H1 (cell line): ENCODE results near the gene SDF2L1. TPM values are rescaled to one million over a fixed set of nuclear protein-coding genes. Genes with fewer than 3 reads are reported as not detected.

Source experiments
- CTCF ChIA-PET: fragments of 300-600 bp; sonication (Branson Sonifier 250); formaldehyde crosslinking; loops from one replicate; lab custom pipeline; 2021; ENCODE audit not compliant: partially characterized antibody; lab: Charles Lee
- POLR2A ChIA-PET: fragments of 300-600 bp; sonication (Branson Sonifier 250); formaldehyde crosslinking; loops from one replicate; lab custom pipeline; 2021; ENCODE audit warnings: inconsistent platforms; ENCODE audit not compliant: partially characterized antibody; lab: Charles Lee
- DNase-seq, 2 experiments: peaks; one replicate each; pipeline versions ENCODE4 v3.0.0 to v3.0.0-alpha.2; 2010 to 2022; ENCODE audit warnings: low spot score in 2 of 2, low read depth in 1 of 2, mixed read lengths in 1 of 2
- FAIRE-seq: peaks from 2 replicates; lab custom pipeline; 2011; peaks lifted over from hg19 to GRCh38; lab: Jason Lieb, UNC
- H2AFZ ChIP-seq: 2 replicates; pipeline ENCODE4 v1.8.1; 2012; ENCODE audit warnings: low read length, inconsistent platforms
- H2AK5ac ChIP-seq: 2 replicates; pipeline ENCODE4 v1.6.1; 2013; ENCODE audit warnings: low read depth, low read length
- H2BK120ac ChIP-seq: replicated peaks from 2 replicates; pipeline ENCODE3; 2013; ENCODE audit warnings: low read depth, low read length, inconsistent platforms
- H2BK12ac ChIP-seq: 2 replicates; pipeline ENCODE4 v1.6.1; 2013; ENCODE audit warnings: low read depth, low read length
- H2BK15ac ChIP-seq: 2 replicates; pipeline ENCODE4 v1.6.1; 2013; ENCODE audit warnings: low read length
- H2BK20ac ChIP-seq: 2 replicates; pipeline ENCODE4 v1.6.1; 2013; ENCODE audit warnings: low read length
- H2BK5ac ChIP-seq: 2 replicates; pipeline ENCODE4 v1.6.1; 2013; ENCODE audit warnings: low read depth, low read length
- H3K14ac ChIP-seq: 2 replicates; pipeline ENCODE4 v1.6.1; 2013; ENCODE audit warnings: inconsistent platforms; ENCODE audit not compliant: insufficient read length
- H3K18ac ChIP-seq: 2 replicates; pipeline ENCODE4 v1.6.1; 2013; ENCODE audit warnings: low read length; ENCODE audit errors: extremely low read depth
- H3K23ac ChIP-seq: 2 replicates; pipeline ENCODE4 v1.6.1; 2013; ENCODE audit warnings: inconsistent platforms; ENCODE audit not compliant: insufficient read length
- H3K23me2 ChIP-seq: 2 replicates; pipeline ENCODE4 v1.6.1; 2013; ENCODE audit warnings: low read depth, low read length
- H3K27ac ChIP-seq: 2 replicates; pipeline ENCODE4 v1.6.1; 2011; ENCODE audit warnings: low read depth, low read length, inconsistent platforms
- H3K27me3 ChIP-seq, 4 experiments: replicated peaks in 1 of 4; 1 replicate in 1 of 4; 2 replicates in 3 of 4; pipeline versions ENCODE4 v1.6.1 to v1.8.1; 2011 to 2013; ENCODE audit warnings: low read length in 3 of 4, mild to moderate bottlenecking in 3 of 4, inconsistent platforms in 2 of 4, mixed read lengths in 2 of 4, moderate library complexity in 1 of 4; ENCODE audit not compliant: control insufficient read depth in 3 of 4, insufficient read depth in 3 of 4; ENCODE audit errors: extremely low read depth in 1 of 4
- H3K36me3 ChIP-seq, 4 experiments: 2 replicates each; pipeline versions ENCODE4 v1.6.1 to v1.8.1; 2011 to 2013; ENCODE audit warnings: mild to moderate bottlenecking in 4 of 4, low read length in 3 of 4, moderate library complexity in 2 of 4, control low read depth in 1 of 4, inconsistent platforms in 1 of 4; ENCODE audit not compliant: insufficient read depth in 4 of 4, control insufficient read depth in 2 of 4
- H3K4ac ChIP-seq: replicated peaks from 2 replicates; pipeline ENCODE3; 2013; ENCODE audit warnings: low read length, low read depth, mixed read lengths, inconsistent platforms; ENCODE audit not compliant: insufficient read length
- H3K4me1 ChIP-seq, 4 experiments: replicated peaks in 1 of 4; 1 replicate in 1 of 4; 2 replicates in 3 of 4; pipeline versions ENCODE4 v1.6.1 to v1.8.1; 2011 to 2013; ENCODE audit warnings: low read length in 3 of 4, inconsistent platforms in 2 of 4, mixed read lengths in 1 of 4; ENCODE audit not compliant: insufficient read depth in 4 of 4, control insufficient read depth in 3 of 4
- H3K4me2 ChIP-seq, 2 experiments: 2 replicates each; pipeline versions ENCODE4 v1.6.1 to v1.8.1; 2011 to 2013; ENCODE audit warnings: low read depth in 2 of 2, low read length in 2 of 2, control low read depth in 1 of 2, inconsistent platforms in 1 of 2, mild to moderate bottlenecking in 1 of 2; ENCODE audit not compliant: insufficient read depth in 1 of 2
- H3K4me3 ChIP-seq, 4 experiments: fragments of 200-600, 300-600 bp in 1 of 4; sonication (generic), shearing (Covaris generic), sonication (Bioruptor Twin) in 1 of 4; 2 replicates each; pipeline versions ENCODE4 v1.5.1 to v1.8.1; 2011 to 2016; ENCODE audit warnings: low read length in 4 of 4, low read depth in 3 of 4, control low read depth in 2 of 4, inconsistent platforms in 2 of 4, mild to moderate bottlenecking in 2 of 4, mixed read lengths in 1 of 4, moderate library complexity in 1 of 4; ENCODE audit not compliant: insufficient read depth in 2 of 4; ENCODE audit errors: extremely low read depth in 1 of 4
- H3K56ac ChIP-seq: replicated peaks from 2 replicates; pipeline ENCODE3; 2013; ENCODE audit warnings: low read depth, mild to moderate bottlenecking, mixed read lengths, low read length, inconsistent platforms; ENCODE audit not compliant: insufficient read length
- H3K79me1 ChIP-seq: 2 replicates; pipeline ENCODE4 v1.6.1; 2013; ENCODE audit warnings: low read depth, low read length, control low read depth
- H3K79me2 ChIP-seq, 2 experiments: 2 replicates each; pipeline versions ENCODE4 v1.6.1 to v1.8.1; 2012 to 2013; ENCODE audit warnings: low read length in 2 of 2, mild to moderate bottlenecking in 2 of 2, inconsistent platforms in 1 of 2; ENCODE audit not compliant: insufficient read depth in 2 of 2, control insufficient read depth in 1 of 2
- H3K9ac ChIP-seq, 4 experiments: replicated peaks in 1 of 4; 1 replicate in 1 of 4; 2 replicates in 3 of 4; pipeline versions ENCODE4 v1.6.1 to v1.8.1; 2011 to 2013; ENCODE audit warnings: low read depth in 3 of 4, low read length in 3 of 4, control low read depth in 2 of 4, mild to moderate bottlenecking in 2 of 4, moderate library complexity in 2 of 4, inconsistent platforms in 1 of 4; ENCODE audit errors: extremely low read depth in 1 of 4
- H3K9me3 ChIP-seq, 2 experiments: 2 replicates each; pipeline versions ENCODE4 v1.6.1 to v1.8.1; 2012 to 2013; ENCODE audit warnings: mild to moderate bottlenecking in 2 of 2, moderate library complexity in 2 of 2, control low read depth in 1 of 2, inconsistent platforms in 1 of 2, low read depth in 1 of 2, low read length in 1 of 2, mixed read lengths in 1 of 2; ENCODE audit not compliant: insufficient read depth in 2 of 2
- H4K20me1 ChIP-seq, 2 experiments: replicated peaks in 1 of 2; 2 replicates each; pipeline versions ENCODE3 to v1.8.1; 2011 to 2013; ENCODE audit warnings: inconsistent platforms in 2 of 2, low read length in 2 of 2, mild to moderate bottlenecking in 1 of 2; ENCODE audit not compliant: insufficient read depth in 2 of 2, control insufficient read depth in 1 of 2
- H4K5ac ChIP-seq: 2 replicates; pipeline ENCODE4 v1.6.1; 2013; ENCODE audit warnings: low read length, low read depth, mixed read lengths, inconsistent platforms; ENCODE audit not compliant: insufficient read length
- H4K8ac ChIP-seq: 2 replicates; pipeline ENCODE4 v1.8.0; 2013; ENCODE audit warnings: mild to moderate bottlenecking, moderate library complexity, low read length, inconsistent platforms; ENCODE audit not compliant: insufficient read depth; ENCODE audit errors: extremely low read depth
- H4K91ac ChIP-seq: replicated peaks from 2 replicates; pipeline ENCODE3; 2013; ENCODE audit warnings: low read length, mixed read lengths, inconsistent platforms; ENCODE audit not compliant: insufficient read length
- ASH2L ChIP-seq: fragments of 200-600, 300-600 bp; sonication (generic); IDR thresholded peaks from one replicate; pipeline ENCODE4 v1.7.1; 2017; ENCODE audit warnings: low read length
- CBX5 ChIP-seq: fragments of 300-800, 300-1000 bp; sonication (generic); IDR thresholded peaks from 2 replicates; pipeline ENCODE4 v1.7.1; 2016; ENCODE audit warnings: antibody characterized with exemption, low read length, low read depth
- CREB1 ChIP-seq: IDR thresholded peaks from 2 replicates; pipeline ENCODE4 v1.6.1; 2012; ENCODE audit warnings: inconsistent platforms
- KDM1A ChIP-seq: fragments of 200-600, 300-600 bp; sonication (generic); IDR thresholded peaks from 2 replicates; pipeline ENCODE4 v1.7.1; 2016; ENCODE audit warnings: mild to moderate bottlenecking, low read length, borderline replicate concordance
- MAFK ChIP-seq: IDR thresholded peaks from 2 replicates; pipeline ENCODE4 v1.6.1; 2012; ENCODE audit warnings: low read depth, mild to moderate bottlenecking, improper control_type of control experiment, low read length
- POLR2AphosphoS5 ChIP-seq: IDR thresholded peaks from 2 replicates; pipeline ENCODE4 v1.6.1; 2011; ENCODE audit warnings: low read depth, low read length
- SRF ChIP-seq: IDR thresholded peaks from 2 replicates; pipeline ENCODE4 v1.6.1; 2011; ENCODE audit warnings: mild to moderate bottlenecking, low read depth, low read length, moderate library complexity
- TAF1 ChIP-seq: IDR thresholded peaks from 2 replicates; pipeline ENCODE4 v1.6.1; 2011; ENCODE audit warnings: mild to moderate bottlenecking, low read depth, low read length
- WGBS, 2 experiments: shearing (Covaris generic) in 1 of 2; methylation state at CpG; one replicate each; pipeline versions ENCODE4 v1.1.6 to v1.1.7; 2013 to 2015; ENCODE audit warnings: low lambda C conversion rate in 2 of 2, mixed read lengths in 2 of 2, inconsistent platforms in 1 of 2, low coverage in 1 of 2, missing lambda C conversion rate in 1 of 2; ENCODE audit not compliant: insufficient replicate concordance in 2 of 2, insufficient coverage in 1 of 2, insufficient read length in 1 of 2; ENCODE audit errors: extremely low coverage in 1 of 2, missing lambda C conversion rate in 1 of 2; 5-methylcytosine and 5-hydroxymethylcytosine counted together
- polyA plus RNA-seq, 7 experiments: library from polyadenylated mRNA; depleted of rRNA in 3 of 7; stranded (reverse) in 5 of 7; unstranded in 2 of 7; fragments of >200 nt in 5 of 7; fragments of 200-250 nt in 2 of 7; gene quantifications; 1 replicate in 5 of 7; 2 replicates in 1 of 7; 4 replicates in 1 of 7; pipeline versions ENCODE4 v1.2.1 to v1.2.3, GENCODE V29; 2011 to 2013; ENCODE audit warnings: missing spikeins in 2 of 7, mixed read lengths in 2 of 7
- total RNA-seq: library from RNA; stranded (reverse); fragmentation: NEBNext Ultra II Directional; extraction: Animal tissue kit (Norgen Biotek cat#: 25700); gene quantifications from 2 replicates; pipeline ENCODE4 v1.2.1, GENCODE V29; 2021
- TF ChIP-seq, protein P1 (sequence below): IDR thresholded peaks from 2 replicates; pipeline ENCODE4 v1.6.1; 2012; ENCODE audit warnings: inconsistent platforms

SDF2L1 gene
- total and polyA plus RNA-seq, 2 of the 8 experiments (the other 6 are each of a cell fraction or from before 2014, with no cell fraction given): 51.1 to 59.6 TPM

DNA sequence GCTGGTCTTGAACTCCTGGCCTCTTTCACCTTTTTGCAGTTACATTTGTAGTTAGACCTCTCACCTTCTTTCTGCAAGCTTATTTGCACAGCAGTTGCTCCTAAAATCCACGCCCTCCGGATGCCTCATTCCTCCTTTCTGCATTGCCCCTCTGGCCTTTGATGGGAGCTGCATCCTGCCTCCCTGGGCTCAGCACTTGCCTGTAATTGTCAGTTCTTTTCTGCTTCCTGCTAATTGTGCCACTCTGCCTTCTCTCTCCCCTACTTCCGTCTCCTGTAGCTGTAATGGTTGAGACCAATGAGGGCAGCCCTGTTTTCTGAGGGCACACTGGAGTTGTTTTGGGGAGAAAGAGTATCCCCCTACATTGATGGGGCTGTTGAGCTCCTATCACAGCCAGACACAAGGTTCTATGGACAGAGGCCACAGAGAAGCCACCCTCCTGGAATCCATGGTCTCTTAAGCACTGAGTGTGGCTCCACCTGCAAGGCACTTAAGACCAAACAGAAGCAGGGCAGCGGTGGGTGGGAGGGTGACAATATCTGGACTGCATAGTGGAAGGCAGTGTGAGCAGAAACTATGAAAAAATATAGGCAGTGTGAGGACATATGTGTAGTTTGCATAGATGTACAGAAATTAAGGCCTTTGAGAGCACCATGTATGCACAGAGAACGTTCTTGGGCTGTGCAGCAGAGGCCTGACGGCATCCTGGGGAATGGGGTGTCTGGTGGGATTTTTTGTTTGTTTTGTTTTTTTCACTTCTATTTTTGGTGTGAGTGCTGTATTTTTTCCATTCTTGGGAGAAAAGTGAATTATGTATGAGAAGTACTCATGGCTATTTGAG lies 42.8 kb upstream of the SDF2L1 start:
- peaks cover 5 to 80% of the 10 kb centered on the region in 2 experiments for H3K79me2 ChIP-seq
- TF ChIP-seq MAFK (no peak), TAF1 (no peak), CBX5 (no peak), ASH2L (no peak), CREB1 (no peak), KDM1A (no peak), POLR2AphosphoS5 (no peak), SRF (no peak)
- TF ChIP-seq, protein P1, sequence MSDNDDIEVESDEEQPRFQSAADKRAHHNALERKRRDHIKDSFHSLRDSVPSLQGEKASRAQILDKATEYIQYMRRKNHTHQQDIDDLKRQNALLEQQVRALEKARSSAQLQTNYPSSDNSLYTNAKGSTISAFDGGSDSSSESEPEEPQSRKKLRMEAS: no peak

More for the DNA sequence above, 42.8 kb upstream of the SDF2L1 start:
- H3K27ac ChIP-seq: no peak overlapping the region
- H2BK5ac ChIP-seq: no peak overlapping the region
- H3K56ac ChIP-seq: no peak overlapping the region
- no peak overlapping the region for H2BK15ac ChIP-seq
- H4K8ac ChIP-seq: peak overlapping the region; percentile 3; the same call in 1 of the 2 replicates
- DNase-seq: no peak
- H4K20me1 ChIP-seq: peaks cover 25 to 31% of the 10 kb centered on the region in 2 experiments
- H3K36me3 ChIP-seq: peaks cover 6 to 16% (median 11%) of the 10 kb centered on the region in 4 experiments
- H2BK120ac ChIP-seq: no peak overlapping the region
- no peak overlapping the region for H3K4me3 ChIP-seq
- no peaks in the 10 kb centered on the region for H3K4me1 ChIP-seq
- H4K91ac ChIP-seq: no peak overlapping the region
- H3K79me1 ChIP-seq: peaks cover 18% of the 10 kb centered on the region
- H3K4ac ChIP-seq: no peak overlapping the region
- H3K4me2 ChIP-seq: no peak overlapping the region
- no peaks in the 10 kb centered on the region for H3K27me3 ChIP-seq
- ChIA-PET CTCF (interaction anchor here (0.6 to 2.7 kb wide), 8 partner anchors 11 to 1910 kb away, joined by 3 to 13 read pairs (median 4); partner anchors contain the start of gene SDF2L1), POLR2A (interaction anchor here (0.6 kb wide), 1 partner anchor 10 kb away, joined by 3 read pairs; no protein-coding TSS in a partner anchor)
- H2BK20ac ChIP-seq: no peak overlapping the region
- 0 out of 2 replicates have a peak overlapping the region, but pooled peaks have one; percentile 24 for H2AK5ac ChIP-seq
- no peak overlapping the region for H3K18ac ChIP-seq
- H3K9ac ChIP-seq: no peak overlapping the region
- H2BK12ac ChIP-seq: no peak overlapping the region
- no peak overlapping the region for H2AFZ ChIP-seq
- H4K5ac ChIP-seq: no peak overlapping the region
- FAIRE-seq: no peak
- WGBS, 2 experiments: 91% methylated on average over 6 of the region's 6 CpGs; no CpG with 5 or more reads in 1 of the 2 experiments
- no peaks in the 10 kb centered on the region for H3K23me2 ChIP-seq
- no peaks in the 10 kb centered on the region for H3K9me3 ChIP-seq
- no peak overlapping the region for H3K14ac ChIP-seq
- H3K23ac ChIP-seq: no peak overlapping the region
